ENCODE results near the gene GNAO1. TPM values are rescaled to one million over a fixed set of nuclear protein-coding genes. Genes with fewer than 3 reads are reported as not detected.

GNAO1 gene
- polyA plus RNA-seq, 3 donors from 2014 or later = 0.45 to 0.88 TPM; not detected in 1

DNA sequence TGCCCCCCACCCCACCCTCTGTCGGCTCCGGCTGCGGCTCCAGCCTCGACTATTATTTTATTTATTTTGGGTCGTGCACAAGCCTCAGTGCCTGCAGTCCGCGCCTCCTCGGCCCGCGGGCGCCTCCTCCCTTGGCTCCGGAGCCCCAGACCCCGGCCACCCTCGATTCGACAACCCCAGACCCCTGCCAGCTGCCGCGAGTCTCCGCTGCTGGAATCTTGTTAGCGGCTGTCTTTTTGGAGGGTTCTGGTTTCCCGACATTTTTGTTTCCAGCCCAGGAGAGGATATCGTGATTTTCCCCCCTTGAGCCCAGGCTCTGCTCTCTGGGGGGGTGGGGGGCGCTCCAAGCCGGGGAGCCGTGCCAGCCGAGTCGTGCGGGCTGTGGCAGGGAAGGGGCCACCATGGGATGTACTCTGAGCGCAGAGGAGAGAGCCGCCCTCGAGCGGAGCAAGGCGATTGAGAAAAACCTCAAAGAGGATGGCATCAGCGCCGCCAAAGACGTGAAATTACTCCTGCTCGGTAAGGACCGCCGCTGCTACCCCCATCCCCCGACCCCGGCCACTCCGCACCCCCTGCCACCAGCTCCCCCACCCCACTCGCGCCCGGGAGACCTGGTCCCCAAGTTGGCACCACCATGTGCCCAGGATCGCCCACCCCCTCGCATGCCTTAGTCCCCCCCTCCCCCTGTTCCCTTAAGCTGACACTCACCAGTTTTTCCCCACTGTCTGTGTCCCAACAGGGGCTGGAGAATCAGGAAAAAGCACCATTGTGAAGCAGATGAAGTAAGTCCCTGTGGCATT is 746 bp downstream of the GNAO1 start:
- Mint-ChIP-seq H3K4me1 (peaks cover 26 to 30% of the 10 kb centered on the region in 2 donors), H3K27me3 (ENCODE audit: low read depth in 3 of 3) (peaks cover 17 to 43% (median 41%) of the 10 kb centered on the region in 3 donors), H3K27ac (no peak overlapping the region), H3K36me3 (no peaks in the 10 kb centered on the region), H3K9me3 (no peaks in the 10 kb centered on the region), H3K4me3 (peak overlapping the region; percentile 69 to 82 (median 73))
- DNase-seq = no peak

DNA sequence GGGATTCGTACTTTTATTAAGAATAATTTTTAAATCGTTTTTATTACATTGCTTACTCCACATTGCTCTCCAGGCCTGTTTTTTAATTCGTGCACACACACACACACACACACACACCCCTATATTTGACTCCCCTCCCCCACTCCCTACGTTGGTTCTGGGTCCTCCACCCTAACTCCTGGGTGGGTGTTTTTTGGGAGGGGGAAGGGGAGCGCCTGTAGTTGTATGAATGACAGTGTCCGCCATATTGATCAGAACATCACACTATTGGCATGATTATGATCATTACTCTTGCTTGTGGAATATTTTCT is 1.3 kb downstream of the GNAO1 start:
- Mint-ChIP-seq H3K4me3 (peak overlapping the region; percentile 59 to 77 (median 69)), H3K36me3 (no peaks in the 10 kb centered on the region), H3K27ac (peak overlapping the region in 1 of 6 donors; percentile 24), H3K4me1 (peaks cover 26 to 30% of the 10 kb centered on the region in 2 donors), H3K9me3 (no peaks in the 10 kb centered on the region), H3K27me3 (ENCODE audit: low read depth in 3 of 3) (peaks cover 17 to 49% (median 47%) of the 10 kb centered on the region in 3 donors)
- no peak for DNase-seq

DNA sequence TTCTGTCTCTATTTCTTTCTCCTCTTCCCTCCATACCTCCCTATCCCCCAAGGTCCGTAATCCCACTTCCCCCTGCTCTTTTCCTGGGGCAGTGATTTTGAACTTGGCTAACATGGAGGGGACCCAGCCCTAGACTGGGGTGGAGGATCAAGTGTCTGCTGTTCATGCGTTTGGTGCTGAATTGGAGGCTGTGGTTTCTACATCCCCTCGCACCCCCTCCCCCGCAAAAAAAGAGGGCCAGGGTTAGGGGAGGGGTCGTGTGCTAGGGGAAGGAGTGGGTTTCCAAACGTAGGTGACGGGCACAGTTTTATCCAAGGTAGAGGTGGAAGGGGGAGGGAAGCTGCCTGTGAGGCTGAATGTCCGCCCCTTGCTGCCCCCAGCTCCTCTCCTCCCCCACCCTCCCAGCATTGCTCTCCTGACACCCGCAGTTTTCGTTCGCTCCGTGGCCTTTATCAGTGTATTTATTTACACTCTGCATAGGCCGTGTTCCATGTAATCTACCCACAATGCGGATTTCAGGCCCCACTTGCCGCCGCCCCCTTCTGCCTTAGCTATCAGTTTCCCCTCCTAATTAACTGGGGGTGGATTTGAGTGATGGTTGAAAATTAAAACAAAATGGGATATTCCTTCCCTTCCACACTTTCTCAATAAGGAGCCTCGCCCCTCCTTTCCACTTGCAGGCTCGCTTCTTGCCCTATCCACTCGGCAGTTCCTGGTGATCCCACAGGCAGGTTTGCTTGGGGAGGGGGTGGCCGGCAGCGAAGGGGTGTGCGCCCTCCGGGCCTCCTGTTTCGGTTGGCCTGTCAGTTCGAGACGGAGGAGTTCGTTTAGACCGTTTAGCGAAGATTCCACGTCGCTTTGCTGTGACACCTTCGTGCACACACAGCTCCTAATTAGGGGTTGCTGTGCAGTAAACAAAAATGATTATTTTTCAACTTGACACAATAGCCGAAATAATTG is 2.0 kb downstream of the GNAO1 start:
- H3K27me3 Mint-ChIP-seq (ENCODE audit: low read depth in 3 of 3) = peaks cover 19 to 49% (median 47%) of the 10 kb centered on the region in 3 donors
- H3K9me3 Mint-ChIP-seq = no peaks in the 10 kb centered on the region
- peak overlapping the region; percentile 63 to 80 (median 69) for H3K4me3 Mint-ChIP-seq
- H3K4me1 Mint-ChIP-seq = peaks cover 26 to 30% of the 10 kb centered on the region in 2 donors
- peak overlapping the region in 1 of 6 donors; percentile 24 for H3K27ac Mint-ChIP-seq
- H3K36me3 Mint-ChIP-seq = no peaks in the 10 kb centered on the region
- no peak for DNase-seq

DNA sequence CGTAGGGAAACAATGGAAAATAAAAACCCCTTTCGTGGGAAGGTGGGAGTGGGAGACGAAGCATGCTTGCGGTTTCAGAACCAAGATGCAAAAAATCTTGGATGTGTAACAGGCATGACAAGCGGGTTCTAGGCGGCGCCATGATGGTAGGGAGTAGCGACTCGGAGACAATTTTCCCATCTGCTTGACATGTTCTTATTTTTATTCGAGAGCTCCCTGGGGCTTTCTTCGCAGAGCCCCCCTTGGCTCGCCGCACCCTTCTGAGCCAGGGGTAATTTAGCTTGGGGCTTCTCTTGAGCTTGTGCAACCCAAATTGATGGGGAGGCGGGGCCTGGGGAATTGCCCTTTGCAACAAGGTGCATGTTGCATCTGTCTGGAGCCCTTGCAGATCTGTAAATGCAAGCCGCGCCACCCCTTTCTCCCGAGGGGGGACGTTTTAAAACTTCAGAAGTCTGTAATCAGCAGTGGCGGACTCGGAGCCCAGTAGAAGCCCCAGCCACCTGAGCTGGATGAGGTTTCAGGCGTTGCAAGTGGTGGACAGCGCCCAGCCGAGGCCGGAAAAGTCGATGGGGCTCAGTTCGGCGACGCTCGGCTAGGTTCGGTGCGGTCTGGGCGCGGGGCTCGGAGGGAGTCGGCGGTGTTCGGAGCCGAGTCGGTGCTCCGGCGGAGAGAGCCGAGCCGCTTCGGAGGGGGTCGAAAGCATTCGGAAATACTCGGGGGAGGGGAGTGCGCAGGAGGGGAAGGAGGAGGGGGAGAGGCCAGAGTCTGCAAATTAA is 2.9 kb downstream of the GNAO1 start:
- DNase-seq = peak; percentile 61 to 73 (median 64)
- peaks cover 32 to 34% of the 10 kb centered on the region in 2 donors for H3K4me1 Mint-ChIP-seq
- no peaks in the 10 kb centered on the region for H3K36me3 Mint-ChIP-seq
- no peaks in the 10 kb centered on the region for H3K9me3 Mint-ChIP-seq
- peaks cover 17 to 47% (median 44%) of the 10 kb centered on the region in 3 donors for H3K27me3 Mint-ChIP-seq (ENCODE audit: low read depth in 3 of 3)
- no peak overlapping the region for H3K27ac Mint-ChIP-seq
- H3K4me3 Mint-ChIP-seq = peak overlapping the region; percentile 53 to 80 (median 63)

- Mint-ChIP-seq H3K4me3 (peak overlapping the region in 1 of 5 donors; percentile 12), H3K27ac (no peak overlapping the region), H3K4me1 (peaks cover 32 to 41% of the 10 kb centered on the region in 2 donors), H3K27me3 (ENCODE audit: low read depth in 3 of 3) (peaks cover 17 to 38% (median 35%) of the 10 kb centered on the region in 3 donors), H3K9me3 (no peaks in the 10 kb centered on the region), H3K36me3 (no peaks in the 10 kb centered on the region)
- DNase-seq = no peak
Observed at GRCh38 chr16:56195151-56195550, 3.9 kb downstream of the GNAO1 start.

GRCh38 chr16:56196381-56196780 is 5.1 kb downstream of the GNAO1 start:
- H3K27ac Mint-ChIP-seq = no peak overlapping the region
- peaks cover 17 to 31% (median 31%) of the 10 kb centered on the region in 3 donors for H3K27me3 Mint-ChIP-seq (ENCODE audit: low read depth in 3 of 3)
- no peaks in the 10 kb centered on the region for H3K9me3 Mint-ChIP-seq
- no peaks in the 10 kb centered on the region for H3K36me3 Mint-ChIP-seq
- no peak for DNase-seq
- H3K4me3 Mint-ChIP-seq = no peak overlapping the region
- peaks cover 28 to 36% of the 10 kb centered on the region in 2 donors for H3K4me1 Mint-ChIP-seq

DNA sequence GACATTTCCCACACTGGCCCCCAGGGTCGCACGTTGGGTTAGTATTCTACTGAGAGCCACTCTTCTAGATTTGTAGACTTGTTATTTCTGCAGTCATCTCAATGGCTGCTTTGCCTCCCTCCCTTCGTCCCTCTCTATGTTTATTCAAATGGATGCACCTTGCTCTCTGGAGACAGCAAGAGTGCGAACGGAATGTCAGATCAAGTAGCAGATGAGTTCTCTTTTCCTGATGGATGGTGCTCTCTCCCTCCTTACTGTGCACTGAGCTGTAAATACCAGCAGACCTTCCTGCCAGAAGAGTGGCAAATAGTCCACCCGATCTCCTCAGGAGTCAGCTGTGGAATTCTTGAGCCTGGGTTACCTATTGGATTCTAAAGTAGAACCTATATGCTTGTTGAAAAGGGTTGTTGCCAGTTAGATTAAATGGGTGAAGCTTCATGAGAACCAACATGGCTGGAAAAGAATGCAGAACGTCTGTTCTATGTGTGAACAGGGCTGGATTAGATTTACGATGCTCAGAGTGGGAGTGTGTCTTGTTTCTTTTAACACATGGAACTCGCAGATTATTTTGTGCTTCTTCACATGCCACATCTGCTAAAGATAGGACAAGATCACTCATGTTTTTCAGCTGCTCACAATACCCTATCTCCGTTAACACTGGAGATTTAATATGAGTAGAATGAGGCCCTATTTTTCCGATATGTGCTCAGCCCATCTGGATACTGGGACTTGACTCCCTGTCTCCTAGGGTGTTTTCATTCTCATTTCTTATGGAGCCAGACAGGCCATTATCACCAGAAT is 6.1 kb downstream of the GNAO1 start:
- Mint-ChIP-seq H3K4me1 (peaks cover 26 to 36% of the 10 kb centered on the region in 2 donors), H3K27ac (no peak overlapping the region), H3K27me3 (ENCODE audit: low read depth in 3 of 3) (peaks cover 17 to 31% (median 25%) of the 10 kb centered on the region in 3 donors), H3K36me3 (no peaks in the 10 kb centered on the region), H3K4me3 (no peak overlapping the region), H3K9me3 (no peaks in the 10 kb centered on the region)
- no peak for DNase-seq

- H3K9me3 Mint-ChIP-seq = no peaks in the 10 kb centered on the region
- no peak for DNase-seq
- H3K4me1 Mint-ChIP-seq = peaks cover 20 to 29% of the 10 kb centered on the region in 2 donors
- peak overlapping the region in 1 of 5 donors; percentile 27 for H3K4me3 Mint-ChIP-seq
- peaks cover 11 to 26% (median 23%) of the 10 kb centered on the region in 3 donors for H3K27me3 Mint-ChIP-seq (ENCODE audit: low read depth in 3 of 3)
- H3K36me3 Mint-ChIP-seq = no peaks in the 10 kb centered on the region
- H3K27ac Mint-ChIP-seq = peak overlapping the region in 1 of 6 donors; percentile 12
Observed at GRCh38 chr16:56198006-56198754, 6.9 kb downstream of the GNAO1 start.

DNA sequence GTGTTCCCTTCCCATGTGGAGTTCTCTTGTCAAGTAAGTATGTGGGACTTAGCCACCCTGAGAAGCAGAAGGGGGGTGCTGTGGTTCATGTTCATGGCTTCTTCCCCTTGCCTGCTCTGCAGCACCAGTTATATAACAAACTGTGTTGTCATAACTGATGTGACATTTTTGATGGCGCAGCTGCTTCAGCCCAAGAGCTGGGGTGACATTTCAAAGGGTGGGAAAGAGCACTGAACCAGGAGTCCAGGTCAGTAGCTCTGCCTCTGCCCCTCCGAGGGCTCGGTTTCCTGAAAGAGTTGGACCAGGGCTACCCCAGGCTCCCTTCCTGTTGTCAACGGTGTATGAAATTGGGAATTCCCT is 7.4 kb downstream of the GNAO1 start:
- peaks cover 17 to 23% of the 10 kb centered on the region in 2 donors for H3K4me1 Mint-ChIP-seq
- H3K4me3 Mint-ChIP-seq = peak overlapping the region in 1 of 5 donors; percentile 36
- no peaks in the 10 kb centered on the region for H3K36me3 Mint-ChIP-seq
- H3K27me3 Mint-ChIP-seq (ENCODE audit: low read depth in 3 of 3) = peaks cover 9 to 20% (median 19%) of the 10 kb centered on the region in 3 donors
- no peak for DNase-seq
- H3K9me3 Mint-ChIP-seq = no peaks in the 10 kb centered on the region
- peak overlapping the region in 1 of 6 donors; percentile 49 for H3K27ac Mint-ChIP-seq

DNA sequence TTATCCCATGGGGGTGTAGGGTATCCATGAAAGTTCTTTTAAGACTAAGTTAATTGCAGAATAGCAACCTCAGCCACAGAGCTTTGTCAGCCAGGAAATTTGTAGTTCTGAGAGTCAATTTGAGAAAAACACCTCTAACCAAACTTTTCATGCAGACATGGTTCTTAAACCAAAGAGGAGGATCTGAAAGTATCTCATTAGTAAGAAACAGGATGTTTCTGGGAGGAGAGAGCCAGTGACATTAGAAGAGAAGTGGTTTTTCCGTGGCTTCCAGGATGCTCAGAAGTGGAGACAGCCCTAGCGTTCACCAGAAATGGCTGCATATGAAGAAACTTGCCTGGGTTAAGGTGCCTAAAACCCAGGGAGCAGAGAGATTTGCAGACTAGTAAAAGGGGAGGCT is 7.9 kb downstream of the GNAO1 start:
- Mint-ChIP-seq H3K9me3 (no peaks in the 10 kb centered on the region), H3K4me3 (peak overlapping the region in 1 of 5 donors; percentile 36), H3K27me3 (ENCODE audit: low read depth in 3 of 3) (peaks cover 5 to 17% (median 15%) of the 10 kb centered on the region in 3 donors), H3K4me1 (peaks cover 13 to 19% of the 10 kb centered on the region in 2 donors), H3K36me3 (no peaks in the 10 kb centered on the region), H3K27ac (peak overlapping the region in 2 of 6 donors; percentile 49)
- DNase-seq = no peak

DNA sequence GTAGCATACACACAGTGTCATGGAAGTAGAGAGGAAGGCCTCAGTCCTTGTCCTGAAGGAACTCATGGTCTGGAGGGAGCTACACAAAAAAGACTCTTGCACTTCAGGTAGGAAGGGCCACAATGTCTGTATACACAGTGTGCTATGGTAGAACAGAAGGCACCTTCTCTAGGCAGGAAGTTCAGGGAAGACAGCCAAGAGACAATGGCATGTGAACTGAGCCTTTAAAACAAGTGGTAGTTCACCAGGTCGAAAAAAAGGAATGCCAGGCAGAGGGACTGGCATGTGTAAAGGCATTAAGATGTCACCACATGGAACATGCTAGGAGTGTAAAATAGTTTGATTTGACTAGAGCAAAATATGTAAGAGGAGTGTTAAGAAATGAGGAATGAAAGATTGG is 9.7 kb downstream of the GNAO1 start:
- no peak overlapping the region for H3K4me3 Mint-ChIP-seq
- no peak overlapping the region for H3K27ac Mint-ChIP-seq
- no peaks in the 10 kb centered on the region for H3K9me3 Mint-ChIP-seq
- no peaks in the 10 kb centered on the region for H3K36me3 Mint-ChIP-seq
- peaks cover 9 to 14% of the 10 kb centered on the region in 2 donors for H3K4me1 Mint-ChIP-seq
- peaks cover 2 to 7% (median 5%) of the 10 kb centered on the region in 3 donors for H3K27me3 Mint-ChIP-seq (ENCODE audit: low read depth in 3 of 3)
- DNase-seq = no peak

- Mint-ChIP-seq H3K27me3 (ENCODE audit: low read depth in 3 of 3) (peaks cover 2 to 6% (median 5%) of the 10 kb centered on the region in 3 donors), H3K36me3 (no peaks in the 10 kb centered on the region), H3K9me3 (no peaks in the 10 kb centered on the region), H3K4me3 (no peak overlapping the region), H3K4me1 (peaks cover 9 to 14% of the 10 kb centered on the region in 2 donors), H3K27ac (no peak overlapping the region)
- DNase-seq = no peak
Observed at GRCh38 chr16:56202036-56202435, 10.7 kb downstream of the GNAO1 start.
